NCI-H2029 treated with DMSO at 0.1 percent for 48 hours (cell line): Measurements from ENCODE around the gene GCNT3.
"Not testable (repeated sequence)": the region's sequence is repeated elsewhere in the genome, so short reads cannot be mapped to it uniquely, and the experiment has no call there.

Source experiments
- DNase-seq: peaks from one replicate; lab custom pipeline; 2025; lab: John Stamatoyannopoulos, UW

GCNT3 gene

GRCh38 chr15:59616379-59616778 lies 4.8 kb downstream of the GCNT3 start:
- DNase-seq, result peak; percentile 5

GRCh38 chr15:59618406-59618805 lies 6.8 kb downstream of the GCNT3 start:
- DNase-seq, result no peak

- no peak for DNase-seq
These were observed 10.7 kb downstream of the GCNT3 start for GRCh38 chr15:59622289-59622688.

GRCh38 chr15:59632714-59633113 lies 21.1 kb downstream of the GCNT3 start:
- DNase-seq, result no peak

- DNase-seq, result no peak
These were observed 24.6 kb downstream of the GCNT3 start for GRCh38 chr15:59636184-59636583.

- not testable (repeated sequence) for DNase-seq
These were observed 25.9 kb downstream of the GCNT3 start for GRCh38 chr15:59637507-59637906.

- DNase-seq, result no peak
These were observed 30.8 kb downstream of the GCNT3 start for GRCh38 chr15:59642351-59642750.

GRCh38 chr15:59644756-59645155 lies 33.2 kb downstream of the GCNT3 start:
- no peak for DNase-seq

- DNase-seq, result not testable (repeated sequence)
These were observed 34.2 kb downstream of the GCNT3 start for GRCh38 chr15:59645812-59646211.

- no peak for DNase-seq
These were observed 34.7 kb downstream of the GCNT3 start for GRCh38 chr15:59646277-59646676.

GRCh38 chr15:59647085-59647484 lies 35.5 kb downstream of the GCNT3 start:
- no peak for DNase-seq

GRCh38 chr15:59649603-59650002 lies 38.0 kb downstream of the GCNT3 start:
- DNase-seq, result peak; percentile 13

GRCh38 chr15:59654046-59654445 lies 42.5 kb downstream of the GCNT3 start:
- DNase-seq, result no peak

- DNase-seq, result peak; percentile 57
These were observed 45.5 kb downstream of the GCNT3 start, which contains the start of gene GTF2A2 for GRCh38 chr15:59656897-59657634. Gene GTF2A2 (minus strand): TSS chr15:59657515. CDS start chr15:59652277, 5,238 bp downstream.

- no peak for DNase-seq
These were observed 46.1 kb downstream of the GCNT3 start for GRCh38 chr15:59657635-59658125.

GRCh38 chr15:59659366-59659765 lies 47.8 kb downstream of the GCNT3 start:
- DNase-seq, result no peak

GRCh38 chr15:59662260-59662659 lies 50.7 kb downstream of the GCNT3 start:
- DNase-seq, result no peak

GRCh38 chr15:59668556-59668955 lies 57.0 kb downstream of the GCNT3 start:
- no peak for DNase-seq
